ENCODE measurements around the gene PDE7B.

DNA sequence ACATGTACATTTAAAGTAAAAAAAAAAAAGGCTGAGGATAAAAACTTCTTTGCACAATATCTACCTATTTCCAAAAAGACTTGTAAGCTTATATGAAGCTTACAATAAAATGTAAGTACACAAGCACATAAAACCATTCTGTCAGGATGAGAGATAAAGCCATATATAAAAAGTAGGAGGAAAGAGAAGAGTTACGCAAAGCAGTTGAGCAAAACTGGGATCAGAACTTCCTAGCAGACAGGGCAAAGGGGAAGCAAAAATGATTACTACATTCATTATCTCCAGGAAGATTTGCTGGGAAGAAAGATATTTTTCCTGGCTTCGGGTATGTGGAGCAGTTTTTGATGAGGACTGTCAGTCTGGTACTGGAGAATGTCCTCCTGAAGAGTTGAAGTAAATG, 200.5 kb downstream of the PDE7B start:
- TF ChIP-seq, protein P1, sequence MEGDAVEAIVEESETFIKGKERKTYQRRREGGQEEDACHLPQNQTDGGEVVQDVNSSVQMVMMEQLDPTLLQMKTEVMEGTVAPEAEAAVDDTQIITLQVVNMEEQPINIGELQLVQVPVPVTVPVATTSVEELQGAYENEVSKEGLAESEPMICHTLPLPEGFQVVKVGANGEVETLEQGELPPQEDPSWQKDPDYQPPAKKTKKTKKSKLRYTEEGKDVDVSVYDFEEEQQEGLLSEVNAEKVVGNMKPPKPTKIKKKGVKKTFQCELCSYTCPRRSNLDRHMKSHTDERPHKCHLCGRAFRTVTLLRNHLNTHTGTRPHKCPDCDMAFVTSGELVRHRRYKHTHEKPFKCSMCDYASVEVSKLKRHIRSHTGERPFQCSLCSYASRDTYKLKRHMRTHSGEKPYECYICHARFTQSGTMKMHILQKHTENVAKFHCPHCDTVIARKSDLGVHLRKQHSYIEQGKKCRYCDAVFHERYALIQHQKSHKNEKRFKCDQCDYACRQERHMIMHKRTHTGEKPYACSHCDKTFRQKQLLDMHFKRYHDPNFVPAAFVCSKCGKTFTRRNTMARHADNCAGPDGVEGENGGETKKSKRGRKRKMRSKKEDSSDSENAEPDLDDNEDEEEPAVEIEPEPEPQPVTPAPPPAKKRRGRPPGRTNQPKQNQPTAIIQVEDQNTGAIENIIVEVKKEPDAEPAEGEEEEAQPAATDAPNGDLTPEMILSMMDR (IDR thresholded peaks at IDR 0.05; ENCODE audit: insufficient read depth, low read length): no peak
- no peak for TF ChIP-seq SPI1 (IDR thresholded peaks at IDR 0.05; ENCODE audit: borderline replicate concordance, low read depth)
